K562 (cell line): Measurements from ENCODE around the gene F12. TPM values are rescaled to one million over a fixed set of nuclear protein-coding genes. Genes with fewer than 3 reads are reported as not detected.

Source experiments
- ATF7 ChIP-seq: fragments of 450-650 bp; IDR thresholded peaks from 2 replicates; pipeline ENCODE4 v1.7.1; 2014; ENCODE audit warnings: mild to moderate bottlenecking, moderate library complexity
- NFE2 ChIP-seq: IDR thresholded peaks from 2 replicates; pipeline ENCODE4 v1.6.1; 2014; ENCODE audit warnings: antibody characterized with exemption, low read depth
- NRF1 ChIP-seq, 2 experiments: fragments of 450-650 bp; IDR thresholded peaks in 1 of 2; conservative IDR thresholded peaks in 1 of 2; 2 replicates each; pipeline ENCODE4 v1.6.1; 2014; ENCODE audit warnings: mild to moderate bottlenecking in 2 of 2
- PCBP2 ChIP-seq: fragments of 200-400 bp; formaldehyde crosslinking; IDR thresholded peaks from 2 replicates; pipeline ENCODE4 v1.6.1; 2018; ENCODE audit warnings: low read length, low read depth, mild to moderate bottlenecking, moderate library complexity; ENCODE audit not compliant: poor library complexity, severe bottlenecking
- TAL1 ChIP-seq: fragments of 450-650 bp; IDR thresholded peaks from 2 replicates; pipeline ENCODE4 v1.6.1; 2016; ENCODE audit warnings: mild to moderate bottlenecking
- ZNF644 ChIP-seq: fragments of 200-800 bp; sonication (Bioruptor generic); IDR thresholded peaks from 2 replicates; pipeline ENCODE4 v1.6.1; 2016; ENCODE audit warnings: low read depth, missing genetic modification characterization, missing compliant biosample characterization
- polyA plus RNA-seq, 8 experiments: library from polyadenylated mRNA; depleted of rRNA in 4 of 8; stranded (reverse) in 5 of 8; unstranded in 3 of 8; fragments of >200 nt; fragmentation: Nextera tagmentation in 2 of 8; fragmentation: Illumina TruSeq in 1 of 8; extraction: Ambion mirVana in 2 of 8; extraction: Trizol in 1 of 8; gene quantifications; 2 replicates each; pipeline versions ENCODE4 v1.2.1 to v1.2.3, GENCODE V29; 2011 to 2014; ENCODE audit warnings: inconsistent platforms in 1 of 8, missing spikeins in 1 of 8
- total RNA-seq, 7 experiments: library from RNA; depleted of rRNA in 6 of 7; stranded (reverse); fragments of >200 nt in 6 of 7; fragmentation: Illumina TruSeq in 2 of 7; extraction: Trizol in 2 of 7; gene quantifications; 2 replicates each; pipeline versions ENCODE4 v1.2.1 to v1.2.3, GENCODE V29; 2011 to 2021; ENCODE audit warnings: low replicate concordance in 1 of 7
- TF ChIP-seq, protein P1 (sequence below): fragments of 450-650 bp; conservative IDR thresholded peaks from 2 replicates; pipeline ENCODE4 v1.6.1; 2016; ENCODE audit warnings: missing genetic modification characterization, low read depth, mild to moderate bottlenecking, control low read depth, missing compliant biosample characterization
- TF ChIP-seq, protein P2 (sequence below): sonication (generic); formaldehyde crosslinking; IDR thresholded peaks from 2 replicates; pipeline ENCODE4 v1.8.0; 2022; ENCODE audit warnings: mild to moderate bottlenecking, missing genetic modification reagents
- TF ChIP-seq, protein P3 (sequence below): fragments of 450-650 bp; IDR thresholded peaks from 2 replicates; pipeline ENCODE4 v1.6.1; 2016; ENCODE audit warnings: mild to moderate bottlenecking, moderate library complexity
- TF ChIP-seq, protein P4 (sequence below): IDR thresholded peaks from 2 replicates; pipeline ENCODE4 v1.6.1; 2014; ENCODE audit warnings: antibody characterized with exemption
- TF ChIP-seq, protein P5 (sequence below): sonication (generic); formaldehyde crosslinking; IDR thresholded peaks from 2 replicates; pipeline ENCODE4 v1.8.0; 2022; ENCODE audit warnings: mild to moderate bottlenecking, missing genetic modification reagents

The F12 gene
- total and polyA plus RNA-seq, 9 of the 15 experiments (the other 6 are each of a cell fraction or from before 2014, with no cell fraction given) = 0.59 to 18.3 (median 3.6) TPM

DNA sequence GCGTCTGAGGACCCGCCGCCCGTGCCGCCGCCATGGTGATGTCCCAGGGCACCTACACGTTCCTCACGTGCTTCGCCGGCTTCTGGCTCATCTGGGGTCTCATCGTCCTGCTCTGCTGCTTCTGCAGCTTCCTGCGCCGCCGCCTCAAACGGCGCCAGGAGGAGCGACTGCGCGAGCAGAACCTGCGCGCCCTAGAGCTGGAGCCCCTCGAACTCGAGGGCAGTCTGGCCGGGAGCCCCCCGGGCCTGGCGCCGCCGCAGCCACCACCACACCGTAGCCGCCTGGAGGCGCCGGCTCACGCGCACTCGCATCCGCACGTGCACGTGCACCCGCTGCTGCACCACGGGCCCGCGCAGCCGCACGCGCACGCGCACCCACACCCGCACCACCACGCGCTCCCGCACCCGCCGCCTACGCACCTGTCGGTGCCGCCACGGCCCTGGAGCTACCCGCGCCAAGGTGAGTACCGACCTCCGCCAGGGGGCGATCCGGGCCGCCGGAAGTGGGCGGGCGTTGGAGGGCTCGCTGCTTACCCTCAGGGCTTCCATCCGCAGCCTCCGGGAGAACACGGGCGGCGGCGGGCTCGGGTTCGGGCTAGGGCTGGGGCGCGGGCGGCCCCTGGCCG, 45.8 kb upstream of the F12 start (continued):
- TF ChIP-seq, protein P1, sequence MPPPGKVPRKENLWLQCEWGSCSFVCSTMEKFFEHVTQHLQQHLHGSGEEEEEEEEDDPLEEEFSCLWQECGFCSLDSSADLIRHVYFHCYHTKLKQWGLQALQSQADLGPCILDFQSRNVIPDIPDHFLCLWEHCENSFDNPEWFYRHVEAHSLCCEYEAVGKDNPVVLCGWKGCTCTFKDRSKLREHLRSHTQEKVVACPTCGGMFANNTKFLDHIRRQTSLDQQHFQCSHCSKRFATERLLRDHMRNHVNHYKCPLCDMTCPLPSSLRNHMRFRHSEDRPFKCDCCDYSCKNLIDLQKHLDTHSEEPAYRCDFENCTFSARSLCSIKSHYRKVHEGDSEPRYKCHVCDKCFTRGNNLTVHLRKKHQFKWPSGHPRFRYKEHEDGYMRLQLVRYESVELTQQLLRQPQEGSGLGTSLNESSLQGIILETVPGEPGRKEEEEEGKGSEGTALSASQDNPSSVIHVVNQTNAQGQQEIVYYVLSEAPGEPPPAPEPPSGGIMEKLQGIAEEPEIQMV (tag) = no peak
- TF ChIP-seq ZNF644 (tag) = peak; percentile 57; the same call in 1 of the 2 replicates
- TF ChIP-seq, protein P2, sequence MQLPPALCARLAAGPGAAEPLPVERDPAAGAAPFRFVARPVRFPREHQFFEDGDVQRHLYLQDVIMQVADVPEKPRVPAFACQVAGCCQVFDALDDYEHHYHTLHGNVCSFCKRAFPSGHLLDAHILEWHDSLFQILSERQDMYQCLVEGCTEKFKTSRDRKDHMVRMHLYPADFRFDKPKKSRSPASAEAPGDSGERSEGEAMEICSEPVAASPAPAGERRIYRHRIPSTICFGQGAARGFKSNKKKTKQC (CRISPR knock-in tag) = peak; percentile 46; the same call in 1 of the 2 replicates
- TF ChIP-seq TAL1 = no peak
- peak; percentile 14; the same call in 1 of the 2 replicates for TF ChIP-seq NFE2
- TF ChIP-seq, protein P3, sequence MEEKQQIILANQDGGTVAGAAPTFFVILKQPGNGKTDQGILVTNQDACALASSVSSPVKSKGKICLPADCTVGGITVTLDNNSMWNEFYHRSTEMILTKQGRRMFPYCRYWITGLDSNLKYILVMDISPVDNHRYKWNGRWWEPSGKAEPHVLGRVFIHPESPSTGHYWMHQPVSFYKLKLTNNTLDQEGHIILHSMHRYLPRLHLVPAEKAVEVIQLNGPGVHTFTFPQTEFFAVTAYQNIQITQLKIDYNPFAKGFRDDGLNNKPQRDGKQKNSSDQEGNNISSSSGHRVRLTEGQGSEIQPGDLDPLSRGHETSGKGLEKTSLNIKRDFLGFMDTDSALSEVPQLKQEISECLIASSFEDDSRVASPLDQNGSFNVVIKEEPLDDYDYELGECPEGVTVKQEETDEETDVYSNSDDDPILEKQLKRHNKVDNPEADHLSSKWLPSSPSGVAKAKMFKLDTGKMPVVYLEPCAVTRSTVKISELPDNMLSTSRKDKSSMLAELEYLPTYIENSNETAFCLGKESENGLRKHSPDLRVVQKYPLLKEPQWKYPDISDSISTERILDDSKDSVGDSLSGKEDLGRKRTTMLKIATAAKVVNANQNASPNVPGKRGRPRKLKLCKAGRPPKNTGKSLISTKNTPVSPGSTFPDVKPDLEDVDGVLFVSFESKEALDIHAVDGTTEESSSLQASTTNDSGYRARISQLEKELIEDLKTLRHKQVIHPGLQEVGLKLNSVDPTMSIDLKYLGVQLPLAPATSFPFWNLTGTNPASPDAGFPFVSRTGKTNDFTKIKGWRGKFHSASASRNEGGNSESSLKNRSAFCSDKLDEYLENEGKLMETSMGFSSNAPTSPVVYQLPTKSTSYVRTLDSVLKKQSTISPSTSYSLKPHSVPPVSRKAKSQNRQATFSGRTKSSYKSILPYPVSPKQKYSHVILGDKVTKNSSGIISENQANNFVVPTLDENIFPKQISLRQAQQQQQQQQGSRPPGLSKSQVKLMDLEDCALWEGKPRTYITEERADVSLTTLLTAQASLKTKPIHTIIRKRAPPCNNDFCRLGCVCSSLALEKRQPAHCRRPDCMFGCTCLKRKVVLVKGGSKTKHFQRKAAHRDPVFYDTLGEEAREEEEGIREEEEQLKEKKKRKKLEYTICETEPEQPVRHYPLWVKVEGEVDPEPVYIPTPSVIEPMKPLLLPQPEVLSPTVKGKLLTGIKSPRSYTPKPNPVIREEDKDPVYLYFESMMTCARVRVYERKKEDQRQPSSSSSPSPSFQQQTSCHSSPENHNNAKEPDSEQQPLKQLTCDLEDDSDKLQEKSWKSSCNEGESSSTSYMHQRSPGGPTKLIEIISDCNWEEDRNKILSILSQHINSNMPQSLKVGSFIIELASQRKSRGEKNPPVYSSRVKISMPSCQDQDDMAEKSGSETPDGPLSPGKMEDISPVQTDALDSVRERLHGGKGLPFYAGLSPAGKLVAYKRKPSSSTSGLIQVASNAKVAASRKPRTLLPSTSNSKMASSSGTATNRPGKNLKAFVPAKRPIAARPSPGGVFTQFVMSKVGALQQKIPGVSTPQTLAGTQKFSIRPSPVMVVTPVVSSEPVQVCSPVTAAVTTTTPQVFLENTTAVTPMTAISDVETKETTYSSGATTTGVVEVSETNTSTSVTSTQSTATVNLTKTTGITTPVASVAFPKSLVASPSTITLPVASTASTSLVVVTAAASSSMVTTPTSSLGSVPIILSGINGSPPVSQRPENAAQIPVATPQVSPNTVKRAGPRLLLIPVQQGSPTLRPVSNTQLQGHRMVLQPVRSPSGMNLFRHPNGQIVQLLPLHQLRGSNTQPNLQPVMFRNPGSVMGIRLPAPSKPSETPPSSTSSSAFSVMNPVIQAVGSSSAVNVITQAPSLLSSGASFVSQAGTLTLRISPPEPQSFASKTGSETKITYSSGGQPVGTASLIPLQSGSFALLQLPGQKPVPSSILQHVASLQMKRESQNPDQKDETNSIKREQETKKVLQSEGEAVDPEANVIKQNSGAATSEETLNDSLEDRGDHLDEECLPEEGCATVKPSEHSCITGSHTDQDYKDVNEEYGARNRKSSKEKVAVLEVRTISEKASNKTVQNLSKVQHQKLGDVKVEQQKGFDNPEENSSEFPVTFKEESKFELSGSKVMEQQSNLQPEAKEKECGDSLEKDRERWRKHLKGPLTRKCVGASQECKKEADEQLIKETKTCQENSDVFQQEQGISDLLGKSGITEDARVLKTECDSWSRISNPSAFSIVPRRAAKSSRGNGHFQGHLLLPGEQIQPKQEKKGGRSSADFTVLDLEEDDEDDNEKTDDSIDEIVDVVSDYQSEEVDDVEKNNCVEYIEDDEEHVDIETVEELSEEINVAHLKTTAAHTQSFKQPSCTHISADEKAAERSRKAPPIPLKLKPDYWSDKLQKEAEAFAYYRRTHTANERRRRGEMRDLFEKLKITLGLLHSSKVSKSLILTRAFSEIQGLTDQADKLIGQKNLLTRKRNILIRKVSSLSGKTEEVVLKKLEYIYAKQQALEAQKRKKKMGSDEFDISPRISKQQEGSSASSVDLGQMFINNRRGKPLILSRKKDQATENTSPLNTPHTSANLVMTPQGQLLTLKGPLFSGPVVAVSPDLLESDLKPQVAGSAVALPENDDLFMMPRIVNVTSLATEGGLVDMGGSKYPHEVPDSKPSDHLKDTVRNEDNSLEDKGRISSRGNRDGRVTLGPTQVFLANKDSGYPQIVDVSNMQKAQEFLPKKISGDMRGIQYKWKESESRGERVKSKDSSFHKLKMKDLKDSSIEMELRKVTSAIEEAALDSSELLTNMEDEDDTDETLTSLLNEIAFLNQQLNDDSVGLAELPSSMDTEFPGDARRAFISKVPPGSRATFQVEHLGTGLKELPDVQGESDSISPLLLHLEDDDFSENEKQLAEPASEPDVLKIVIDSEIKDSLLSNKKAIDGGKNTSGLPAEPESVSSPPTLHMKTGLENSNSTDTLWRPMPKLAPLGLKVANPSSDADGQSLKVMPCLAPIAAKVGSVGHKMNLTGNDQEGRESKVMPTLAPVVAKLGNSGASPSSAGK = peak; percentile 83
- TF ChIP-seq, protein P4, sequence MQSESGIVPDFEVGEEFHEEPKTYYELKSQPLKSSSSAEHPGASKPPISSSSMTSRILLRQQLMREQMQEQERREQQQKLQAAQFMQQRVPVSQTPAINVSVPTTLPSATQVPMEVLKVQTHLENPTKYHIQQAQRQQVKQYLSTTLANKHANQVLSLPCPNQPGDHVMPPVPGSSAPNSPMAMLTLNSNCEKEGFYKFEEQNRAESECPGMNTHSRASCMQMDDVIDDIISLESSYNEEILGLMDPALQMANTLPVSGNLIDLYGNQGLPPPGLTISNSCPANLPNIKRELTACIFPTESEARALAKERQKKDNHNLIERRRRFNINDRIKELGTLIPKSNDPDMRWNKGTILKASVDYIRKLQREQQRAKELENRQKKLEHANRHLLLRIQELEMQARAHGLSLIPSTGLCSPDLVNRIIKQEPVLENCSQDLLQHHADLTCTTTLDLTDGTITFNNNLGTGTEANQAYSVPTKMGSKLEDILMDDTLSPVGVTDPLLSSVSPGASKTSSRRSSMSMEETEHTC = 0 out of 2 replicates have a peak, but pooled peaks have one; percentile 55
- TF ChIP-seq PCBP2 = no peak
- TF ChIP-seq, protein P5, sequence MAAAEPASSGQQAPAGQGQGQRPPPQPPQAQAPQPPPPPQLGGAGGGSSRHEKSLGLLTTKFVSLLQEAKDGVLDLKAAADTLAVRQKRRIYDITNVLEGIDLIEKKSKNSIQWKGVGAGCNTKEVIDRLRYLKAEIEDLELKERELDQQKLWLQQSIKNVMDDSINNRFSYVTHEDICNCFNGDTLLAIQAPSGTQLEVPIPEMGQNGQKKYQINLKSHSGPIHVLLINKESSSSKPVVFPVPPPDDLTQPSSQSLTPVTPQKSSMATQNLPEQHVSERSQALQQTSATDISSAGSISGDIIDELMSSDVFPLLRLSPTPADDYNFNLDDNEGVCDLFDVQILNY = no peak
- TF ChIP-seq ATF7 = peak; percentile 29
- TF ChIP-seq NRF1 (conservative IDR thresholded peaks at IDR 0.05 in 1 of 2, IDR thresholded peaks at IDR 0.05 in 1 of 2) = peak; percentile 92 to 93
